Hematopoietic multipotent progenitor cell treated with erythropoietin and hydrocortisone succinate and interleukin-3 and kit ligand, for 6 days (in vitro differentiated cells): ENCODE measurements around the gene TSGA10.
"Not testable (repeated sequence)": the region's sequence is repeated elsewhere in the genome, so short reads cannot be mapped to it uniquely, and the experiment has no call there.

Experiments
- DNase-seq: peaks from one replicate; pipeline ENCODE4 v3.0.0-alpha.2; 2015

Gene TSGA10

DNA sequence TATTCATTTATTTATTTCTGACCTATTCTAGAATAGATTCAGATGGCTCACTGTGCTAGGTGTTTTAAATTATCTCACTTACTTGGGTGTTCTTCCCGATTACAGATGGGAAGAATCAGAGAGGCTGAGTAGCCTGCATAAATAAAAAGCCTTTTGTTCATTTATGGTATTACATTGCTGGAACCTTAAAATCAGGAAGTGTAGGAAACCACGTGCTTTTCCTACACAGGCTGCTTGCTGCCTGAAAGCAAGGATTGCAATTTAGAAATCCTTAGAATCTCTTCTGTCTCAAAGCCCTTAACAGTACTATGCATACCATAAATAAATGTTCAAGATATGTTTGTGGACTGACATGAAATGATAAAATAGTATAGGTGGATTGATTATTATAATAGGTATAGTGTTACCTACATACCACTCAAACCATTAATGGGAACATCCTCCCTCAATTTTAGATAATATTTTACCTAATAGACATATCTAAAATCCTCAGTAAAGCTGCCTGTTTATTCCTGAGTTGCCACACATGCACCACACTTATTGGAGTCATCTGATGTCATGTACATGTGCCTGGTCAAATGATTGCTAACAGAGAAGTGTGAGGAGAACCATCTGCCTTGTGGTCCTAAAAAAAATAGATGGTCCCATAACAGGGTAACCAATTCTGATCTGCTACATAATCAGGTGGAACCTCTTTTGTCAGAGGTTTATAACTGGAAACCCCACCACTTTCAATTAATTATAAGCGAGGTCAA lies 86.7 kb downstream of the TSGA10 start:
- no peak for DNase-seq

- DNase-seq = peak; percentile 87
These were observed 88.4 kb downstream of the TSGA10 start for GRCh38 chr2:99066075-99066958.

GRCh38 chr2:99049187-99049586 lies 105.6 kb downstream of the TSGA10 start:
- not testable (repeated sequence) for DNase-seq

GRCh38 chr2:99040736-99041300 lies 113.9 kb downstream of the TSGA10 start:
- DNase-seq = not testable (repeated sequence)

DNA sequence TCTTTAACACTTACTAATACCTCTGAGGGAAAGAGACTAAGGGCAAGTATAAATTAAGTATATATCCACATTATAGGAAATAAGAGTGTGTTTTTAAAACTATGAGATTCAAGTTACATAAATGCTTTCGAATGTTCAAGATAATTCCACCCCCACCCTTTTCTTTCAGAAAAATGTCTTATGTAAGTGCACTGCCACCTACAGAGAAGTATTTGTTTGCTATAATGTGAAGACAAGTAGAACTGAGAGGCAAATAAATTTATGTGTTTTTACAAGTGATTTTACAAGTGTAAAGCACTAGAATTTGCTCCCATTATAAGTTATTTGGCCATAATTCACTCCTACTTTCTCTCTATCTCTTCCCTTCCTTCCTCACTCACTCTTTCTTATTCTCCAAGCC lies 118.8 kb downstream of the TSGA10 start:
- no peak for DNase-seq

DNA sequence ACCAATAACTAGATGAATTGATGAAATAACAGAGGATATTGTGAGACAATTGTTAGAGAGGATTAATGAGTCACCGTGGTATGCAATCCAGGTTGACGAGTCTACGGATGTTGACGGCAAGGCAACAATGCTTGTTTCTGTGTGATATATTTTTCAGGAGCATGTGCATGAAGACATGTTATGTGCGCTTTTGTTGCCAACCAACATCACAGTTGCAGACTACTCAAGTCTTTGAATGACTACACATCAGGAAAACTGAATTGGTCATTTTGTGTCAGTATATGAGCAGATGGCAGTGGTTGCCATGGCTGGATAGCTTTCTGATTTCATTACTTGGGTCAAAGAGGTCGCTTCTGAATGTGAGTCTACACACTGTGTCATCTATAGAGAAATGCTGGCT lies 122.0 kb downstream of the TSGA10 start:
- no peak for DNase-seq

DNA sequence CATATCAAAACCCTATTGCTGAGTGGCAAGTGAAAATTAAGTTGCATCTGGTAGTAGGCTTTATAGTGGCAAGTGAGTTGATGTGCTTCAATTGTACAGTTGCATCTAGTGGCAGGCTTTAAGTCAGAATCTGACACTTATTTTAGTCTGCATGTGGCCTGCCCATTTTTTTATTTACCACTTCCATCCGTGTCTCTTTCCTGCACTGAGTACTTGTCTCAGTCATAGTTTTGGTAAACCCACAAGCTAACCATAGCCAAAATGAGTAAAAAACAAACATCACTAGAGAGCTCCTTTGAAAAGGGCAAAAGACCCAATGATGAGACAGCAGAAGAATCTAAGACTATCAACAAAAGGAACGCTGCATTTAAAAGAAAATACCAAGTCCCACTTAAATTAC lies 122.7 kb downstream of the TSGA10 start:
- DNase-seq = no peak

- DNase-seq = no peak
These were observed 123.3 kb downstream of the TSGA10 start for GRCh38 chr2:99031481-99031880.

DNA sequence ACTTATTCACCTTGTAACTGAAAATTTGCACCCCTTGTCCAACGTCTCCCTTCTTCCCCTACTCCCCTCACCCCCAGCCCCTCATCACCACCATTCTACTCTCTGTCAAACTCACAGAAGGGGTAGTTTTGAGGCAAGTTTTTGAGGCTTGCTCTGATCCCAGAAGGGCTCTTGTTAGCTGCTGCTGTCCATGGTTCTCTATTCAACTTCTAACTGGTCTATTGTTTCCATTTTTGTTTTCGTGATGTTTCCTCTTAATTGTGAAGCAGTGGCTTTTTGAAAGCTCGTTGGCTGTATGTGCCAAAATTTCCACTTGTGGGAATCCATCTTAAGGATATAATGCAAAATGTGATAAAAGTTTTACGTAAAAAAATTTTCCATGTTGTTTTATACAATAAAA lies 126.2 kb downstream of the TSGA10 start:
- no peak for DNase-seq

- no peak for DNase-seq
These were observed 126.9 kb downstream of the TSGA10 start for GRCh38 chr2:99027856-99028255.

DNA sequence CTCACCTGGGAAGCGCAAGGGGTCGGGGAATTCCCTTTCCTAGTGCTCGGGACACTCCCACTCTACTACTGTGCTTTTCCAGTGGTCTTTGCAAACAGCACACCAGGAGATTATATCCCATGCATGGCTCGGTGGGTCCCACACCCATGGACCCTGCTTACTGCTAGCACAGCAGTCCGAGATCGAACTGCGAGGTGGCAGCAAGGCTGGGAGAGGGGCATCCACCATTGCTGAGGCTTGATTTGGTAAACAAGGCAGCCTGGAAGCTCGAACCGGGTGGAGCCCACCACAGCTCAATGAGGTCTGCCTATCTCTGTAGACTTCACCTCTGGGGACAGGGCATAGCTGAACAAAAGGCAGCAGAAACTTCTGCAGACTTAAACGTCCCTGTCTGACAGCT lies 154.0 kb downstream of the TSGA10 start:
- DNase-seq = no peak

DNA sequence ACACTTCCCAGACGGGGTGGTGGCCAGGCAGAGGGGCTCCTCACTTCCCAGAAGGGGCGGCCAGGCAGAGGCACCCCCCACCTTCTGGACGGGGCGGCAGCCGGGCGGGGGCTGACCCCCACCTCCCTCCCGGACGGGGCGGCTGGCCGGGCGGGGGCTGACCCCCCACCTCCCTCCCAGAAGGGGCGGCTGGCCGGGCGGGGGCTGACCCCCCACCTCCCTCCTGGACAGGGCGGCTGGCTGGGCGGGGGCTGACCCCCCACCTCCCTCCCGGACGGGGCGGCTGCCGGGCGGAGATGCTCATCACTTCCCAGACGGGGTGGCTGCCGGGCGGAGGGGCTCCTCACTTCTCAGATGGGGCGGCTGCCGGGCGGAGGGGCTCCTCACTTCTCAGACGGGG lies 166.0 kb downstream of the TSGA10 start:
- not testable (repeated sequence) for DNase-seq

DNA sequence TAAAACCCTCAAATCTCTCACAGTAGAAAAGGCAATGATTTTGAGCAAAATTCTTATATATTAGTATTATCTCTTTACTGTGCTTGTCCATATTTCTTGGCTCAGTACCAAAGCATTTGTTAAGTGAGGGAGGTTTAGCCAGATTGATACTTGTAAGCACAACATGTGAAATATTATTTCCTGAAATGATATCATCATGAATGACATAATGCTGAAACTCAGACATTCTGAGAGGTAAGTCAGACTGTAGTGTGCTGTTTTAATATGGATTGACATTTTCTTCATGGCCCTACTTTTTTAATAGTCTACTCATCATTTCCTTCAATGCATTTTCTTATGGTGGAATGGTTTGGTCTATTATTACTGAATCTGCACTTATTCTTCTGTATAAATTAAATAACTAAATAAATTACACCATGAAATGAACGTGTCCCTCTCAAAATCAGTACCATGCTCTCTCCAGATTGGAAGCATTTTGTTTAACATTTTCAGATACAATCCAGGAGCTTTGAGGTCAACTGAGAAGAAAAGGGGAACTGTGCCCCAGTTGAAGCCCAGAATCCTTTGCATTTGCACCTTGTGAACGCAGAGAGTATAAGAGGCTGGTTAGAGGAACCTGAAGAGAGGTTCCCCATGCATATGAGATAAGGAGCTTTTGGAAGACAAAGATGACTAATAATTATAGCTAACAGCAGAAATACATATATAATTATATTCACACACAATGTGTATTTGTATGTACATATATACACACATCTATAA lies 168.7 kb downstream of the TSGA10 start:
- DNase-seq = peak; percentile 13

DNA sequence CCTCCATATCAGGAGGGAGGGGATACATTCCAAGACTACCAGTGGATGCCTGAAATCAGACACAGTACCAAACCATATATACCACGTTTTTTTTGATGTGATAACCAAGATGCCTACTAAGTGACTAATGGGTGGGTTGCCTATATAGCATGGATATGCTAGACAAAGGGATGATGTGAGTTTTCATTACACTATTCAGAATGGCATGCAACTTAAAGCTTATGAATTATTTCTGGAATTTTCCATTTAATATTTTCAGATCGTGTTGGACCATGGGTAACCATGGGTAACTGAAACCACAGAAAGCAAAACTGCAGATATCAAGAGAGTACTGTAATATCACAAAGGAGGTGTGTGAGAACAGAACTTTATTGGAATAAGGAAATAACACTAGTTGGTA lies 179.1 kb downstream of the TSGA10 start:
- no peak for DNase-seq

GRCh38 chr2:98972582-98973167 lies 182.1 kb downstream of the TSGA10 start:
- DNase-seq = no peak

- no peak for DNase-seq
These were observed 194.8 kb downstream of the TSGA10 start for GRCh38 chr2:98959810-98960507.

DNA sequence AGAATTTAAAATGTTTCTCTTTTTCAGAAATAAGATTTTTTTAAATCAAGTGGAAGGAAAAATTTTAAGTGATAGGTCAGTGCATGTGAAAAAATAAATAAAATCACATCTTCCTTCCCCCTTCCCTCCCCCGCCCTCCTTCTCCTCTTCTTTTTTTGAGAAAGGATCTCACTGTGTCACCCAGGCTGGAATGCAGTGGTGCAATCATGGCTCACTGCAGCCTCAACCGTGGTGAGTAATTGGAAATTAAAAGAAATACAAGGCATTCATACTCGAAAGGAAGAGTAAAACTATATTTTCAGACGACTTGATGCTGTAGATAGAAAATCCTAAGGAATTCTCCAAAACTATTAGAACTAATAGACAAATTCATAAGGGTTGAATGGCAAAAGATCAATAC lies 201.8 kb downstream of the TSGA10 start:
- DNase-seq = no peak

GRCh38 chr2:98948956-98949739 lies 205.6 kb downstream of the TSGA10 start:
- DNase-seq = no peak

DNA sequence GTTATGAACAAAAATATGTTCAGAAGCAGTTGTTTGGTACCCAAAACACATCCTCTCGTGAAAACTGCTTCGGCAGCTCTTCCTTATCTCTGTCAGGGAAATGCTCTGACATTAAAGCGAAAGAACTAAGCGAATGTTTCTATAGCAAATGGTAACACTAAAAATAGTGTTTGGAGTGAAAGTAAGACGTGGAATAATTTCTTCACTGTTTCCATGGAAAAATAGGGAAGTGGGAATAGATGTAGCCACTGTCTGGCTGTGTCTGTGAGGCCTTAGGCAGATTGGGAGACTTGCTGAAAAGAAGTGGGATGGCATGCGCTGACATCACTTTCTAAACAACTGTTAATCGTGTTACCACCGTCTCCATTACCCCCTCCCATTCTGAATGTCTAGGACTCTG lies 207.2 kb downstream of the TSGA10 start:
- no peak for DNase-seq
